Mesothelial cell of epicardium (in vitro differentiated cells): ENCODE data around the gene ZNF318. TPM values are rescaled to one million over a fixed set of nuclear protein-coding genes. Genes with fewer than 3 reads are reported as not detected.
A peak's percentile ranks its signal among the peaks of the same experiment; 100 is the strongest.
"Not testable (repeated sequence)": the region's sequence is repeated elsewhere in the genome, so short reads cannot be mapped to it uniquely, and the experiment has no call there.

Experiments
- DNase-seq, 2 experiments: peaks; one replicate each; pipeline ENCODE4 v3.0.0; 2021; ENCODE audit warnings: low spot score in 2 of 2; ENCODE audit not compliant: unreplicated experiment in 2 of 2
- H3K27ac Mint-ChIP-seq: 2 replicates; pipeline ENCODE4 v1.8.0; 2021; ENCODE audit warnings: mixed read lengths
- H3K27me3 Mint-ChIP-seq: 2 replicates; pipeline ENCODE4 v1.8.0; 2021; ENCODE audit warnings: low read depth, mixed read lengths
- H3K36me3 Mint-ChIP-seq: 2 replicates; pipeline ENCODE4 v1.8.0; 2021; ENCODE audit warnings: mixed read lengths
- H3K4me1 Mint-ChIP-seq: 2 replicates; pipeline ENCODE4 v1.8.0; 2021; ENCODE audit warnings: mixed read lengths
- H3K4me3 Mint-ChIP-seq: 2 replicates; pipeline ENCODE4 v1.8.0; 2021; ENCODE audit warnings: mild to moderate bottlenecking, moderate library complexity, mixed read lengths
- H3K9me3 Mint-ChIP-seq: 2 replicates; pipeline ENCODE4 v1.8.0; 2021; ENCODE audit warnings: mixed read lengths
- total RNA-seq: library from RNA; stranded (reverse); gene quantifications from 3 replicates; pipeline ENCODE4 v1.2.1, GENCODE V29; 2021
- TF ChIP-seq, protein P1 (sequence below): fragments of 200-600 bp; sonication (generic); IDR thresholded peaks from one replicate; pipeline ENCODE4 v1.5.0; 2021; ENCODE audit warnings: antibody characterized with exemption; ENCODE audit not compliant: unreplicated experiment

The ZNF318 gene
- total RNA-seq, 1 donor from 2014 or later, result 29.0 TPM

DNA sequence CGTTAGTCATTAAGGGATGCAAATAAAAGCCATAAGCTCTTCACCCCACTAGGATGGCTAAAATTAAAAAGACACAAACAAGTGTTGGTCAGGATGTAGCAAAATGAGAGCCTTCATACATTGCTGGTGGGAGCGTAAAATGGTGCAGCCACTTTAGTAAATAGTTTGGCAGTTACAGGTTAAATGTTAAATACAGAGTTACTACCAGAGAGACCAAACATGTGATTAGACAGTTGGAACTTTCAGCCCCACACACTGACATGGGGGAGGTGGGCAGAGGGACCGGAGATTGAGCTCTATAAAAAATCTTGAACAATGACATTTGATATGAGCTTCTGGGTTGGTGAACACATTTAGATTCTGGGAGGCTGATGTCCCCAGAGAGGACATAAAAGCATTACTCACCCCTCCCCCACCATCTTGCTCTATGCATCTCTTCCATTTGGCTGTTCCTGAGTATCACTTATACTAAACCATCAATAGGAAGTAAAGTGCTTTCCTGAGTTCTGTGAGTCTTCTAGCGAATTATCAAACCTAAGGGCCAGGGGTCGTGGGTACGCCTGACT is 20.4 kb upstream of the ZNF318 start:
- H3K27ac Mint-ChIP-seq, result peak overlapping the region; percentile 52
- H3K36me3 Mint-ChIP-seq, result no peaks in the 10 kb centered on the region
- DNase-seq, result no peak
- peaks cover 40% of the 10 kb centered on the region for H3K4me1 Mint-ChIP-seq
- no peaks in the 10 kb centered on the region for H3K9me3 Mint-ChIP-seq
- H3K4me3 Mint-ChIP-seq, result no peak overlapping the region
- no peaks in the 10 kb centered on the region for H3K27me3 Mint-ChIP-seq
- TF ChIP-seq, protein P1, sequence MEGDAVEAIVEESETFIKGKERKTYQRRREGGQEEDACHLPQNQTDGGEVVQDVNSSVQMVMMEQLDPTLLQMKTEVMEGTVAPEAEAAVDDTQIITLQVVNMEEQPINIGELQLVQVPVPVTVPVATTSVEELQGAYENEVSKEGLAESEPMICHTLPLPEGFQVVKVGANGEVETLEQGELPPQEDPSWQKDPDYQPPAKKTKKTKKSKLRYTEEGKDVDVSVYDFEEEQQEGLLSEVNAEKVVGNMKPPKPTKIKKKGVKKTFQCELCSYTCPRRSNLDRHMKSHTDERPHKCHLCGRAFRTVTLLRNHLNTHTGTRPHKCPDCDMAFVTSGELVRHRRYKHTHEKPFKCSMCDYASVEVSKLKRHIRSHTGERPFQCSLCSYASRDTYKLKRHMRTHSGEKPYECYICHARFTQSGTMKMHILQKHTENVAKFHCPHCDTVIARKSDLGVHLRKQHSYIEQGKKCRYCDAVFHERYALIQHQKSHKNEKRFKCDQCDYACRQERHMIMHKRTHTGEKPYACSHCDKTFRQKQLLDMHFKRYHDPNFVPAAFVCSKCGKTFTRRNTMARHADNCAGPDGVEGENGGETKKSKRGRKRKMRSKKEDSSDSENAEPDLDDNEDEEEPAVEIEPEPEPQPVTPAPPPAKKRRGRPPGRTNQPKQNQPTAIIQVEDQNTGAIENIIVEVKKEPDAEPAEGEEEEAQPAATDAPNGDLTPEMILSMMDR, result no peak

DNA sequence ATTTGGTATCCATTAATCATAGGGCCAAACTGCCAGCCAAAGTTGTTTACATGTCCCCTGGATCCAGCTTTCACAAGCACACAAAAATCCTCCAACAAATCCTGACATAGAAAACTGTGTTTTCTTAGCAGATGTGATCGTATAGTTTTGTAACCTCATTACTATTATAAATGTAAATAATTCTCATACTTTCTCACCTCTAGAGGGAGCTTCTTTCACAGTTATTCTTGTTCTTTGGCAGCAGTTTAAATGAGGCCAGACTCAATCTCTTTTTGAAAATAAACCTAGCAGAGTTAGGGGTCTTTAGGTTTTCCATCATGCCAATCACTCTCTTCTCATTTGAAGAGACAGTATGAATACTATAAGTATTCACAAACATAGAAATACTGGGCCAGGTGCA is 17.0 kb upstream of the ZNF318 start:
- TF ChIP-seq, protein P1, result peak; percentile 49
- peaks cover under 1% of the 10 kb centered on the region for H3K27me3 Mint-ChIP-seq
- peaks cover 13% of the 10 kb centered on the region for H3K4me1 Mint-ChIP-seq
- H3K36me3 Mint-ChIP-seq, result no peaks in the 10 kb centered on the region
- no peak overlapping the region for H3K4me3 Mint-ChIP-seq
- DNase-seq, result no peak
- no peak overlapping the region for H3K27ac Mint-ChIP-seq
- no peaks in the 10 kb centered on the region for H3K9me3 Mint-ChIP-seq

DNA sequence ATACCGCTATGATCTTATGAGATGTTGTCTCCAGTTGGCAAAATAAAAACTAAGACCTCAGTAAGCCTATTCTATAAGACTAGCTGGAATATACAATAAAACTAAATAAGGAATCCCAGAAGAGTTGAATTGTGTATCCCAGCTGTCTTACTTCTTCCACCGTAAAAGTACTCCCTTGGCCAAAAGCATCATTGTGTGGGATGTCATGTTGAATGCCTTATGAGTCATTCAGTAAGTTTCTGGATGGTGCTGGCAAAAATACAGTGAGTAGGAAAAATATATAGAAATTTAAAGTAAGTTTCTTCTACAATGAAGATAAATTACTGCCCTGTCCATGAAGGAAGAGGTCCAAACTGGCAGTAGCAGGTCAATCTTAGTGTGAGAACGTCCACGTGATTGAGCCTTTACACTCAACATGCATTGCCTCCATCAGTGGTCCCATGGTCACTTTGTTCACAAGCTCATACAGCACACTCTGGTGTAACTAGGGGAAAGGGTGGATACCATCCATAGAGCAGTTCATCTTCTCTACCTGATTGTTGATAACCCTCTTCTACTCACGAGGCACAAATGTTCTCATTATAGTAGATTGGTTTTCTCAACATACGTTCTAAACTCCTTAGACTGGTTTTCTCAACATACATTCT is 13.7 kb upstream of the ZNF318 start:
- TF ChIP-seq, protein P1, result no peak
- Mint-ChIP-seq H3K36me3 (no peaks in the 10 kb centered on the region), H3K4me1 (no peaks in the 10 kb centered on the region), H3K27me3 (peaks cover 7% of the 10 kb centered on the region), H3K9me3 (no peaks in the 10 kb centered on the region), H3K4me3 (no peak overlapping the region), H3K27ac (no peak overlapping the region)
- DNase-seq, result no peak

DNA sequence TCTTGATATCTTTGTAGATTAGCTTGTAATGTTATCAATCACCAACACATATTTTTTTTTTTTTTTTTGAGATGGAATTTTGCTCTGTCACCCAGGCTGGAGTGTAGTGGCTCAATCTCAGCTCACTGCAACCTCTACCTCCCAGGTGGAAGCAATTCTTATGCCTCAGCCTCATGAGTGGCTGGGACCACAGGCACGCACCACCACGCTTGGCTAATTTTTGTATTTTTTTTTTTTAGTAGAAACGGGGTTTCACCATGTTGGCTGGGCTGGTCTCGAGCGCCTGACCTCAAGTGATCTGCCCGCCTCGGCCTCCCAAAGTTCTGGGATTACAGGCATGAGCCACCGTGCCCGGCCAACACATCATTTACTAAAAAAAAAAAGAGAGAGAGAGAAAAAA is 11.4 kb upstream of the ZNF318 start:
- H3K36me3 Mint-ChIP-seq, H3K4me1 Mint-ChIP-seq, DNase-seq: not testable (repeated sequence)

DNA sequence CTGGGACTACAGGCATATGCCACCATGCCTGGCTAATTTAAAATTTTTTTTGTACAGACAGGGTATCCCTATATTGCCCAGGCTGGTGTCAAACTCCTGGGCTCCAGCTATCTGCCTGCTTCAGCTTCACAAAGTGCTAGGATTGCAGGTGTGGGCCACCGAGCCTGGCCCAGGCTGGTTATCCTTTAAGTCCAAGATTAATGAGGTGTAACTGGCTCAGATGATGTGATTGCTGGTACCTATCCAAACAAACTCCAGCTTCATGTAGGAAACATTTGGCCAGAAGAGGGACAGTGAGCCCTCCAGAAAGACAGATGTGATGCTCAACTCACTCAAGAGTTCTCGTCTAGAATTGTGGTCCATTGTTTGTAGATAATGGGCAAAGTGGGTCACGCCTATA is 9.2 kb upstream of the ZNF318 start:
- Mint-ChIP-seq H3K9me3 (no peaks in the 10 kb centered on the region), H3K4me3 (no peak overlapping the region), H3K27me3 (peaks cover 7% of the 10 kb centered on the region), H3K36me3 (no peaks in the 10 kb centered on the region), H3K27ac (no peak overlapping the region), H3K4me1 (no peaks in the 10 kb centered on the region)
- no peak for DNase-seq
- TF ChIP-seq, protein P1, result no peak

More for the DNA sequence above, 11.4 kb upstream of the ZNF318 start:
- not testable (repeated sequence) for H3K9me3 Mint-ChIP-seq, H3K4me3 Mint-ChIP-seq, H3K27me3 Mint-ChIP-seq, H3K27ac Mint-ChIP-seq

DNA sequence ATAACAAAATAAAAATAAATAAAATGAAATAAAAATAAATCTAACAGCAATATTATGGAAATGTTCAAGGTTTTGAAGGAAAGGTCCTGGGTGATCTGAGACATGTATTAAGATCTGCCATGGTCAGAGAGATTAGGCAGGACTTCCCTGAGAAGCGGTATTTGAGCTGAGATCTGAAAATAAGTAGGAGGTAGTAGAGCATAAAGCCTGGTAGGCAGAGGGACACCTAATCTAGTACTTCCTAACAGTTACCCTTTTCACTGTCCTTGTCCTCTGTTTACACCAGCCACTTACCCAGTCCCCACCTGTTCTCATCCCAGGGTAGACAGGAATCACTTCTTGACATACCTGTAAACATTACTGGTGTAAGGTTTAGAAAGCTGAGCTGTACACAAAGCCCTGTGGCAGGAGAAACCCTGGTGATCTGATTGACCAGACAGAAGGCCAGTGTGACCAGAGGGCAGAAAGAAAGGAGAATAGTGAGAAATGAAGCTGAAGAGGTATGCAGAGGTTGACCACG is 8.3 kb upstream of the ZNF318 start:
- Mint-ChIP-seq H3K9me3 (no peaks in the 10 kb centered on the region), H3K27ac (no peak overlapping the region), H3K4me1 (no peaks in the 10 kb centered on the region), H3K4me3 (no peak overlapping the region), H3K27me3 (peaks cover 7% of the 10 kb centered on the region), H3K36me3 (no peaks in the 10 kb centered on the region)
- no peak for DNase-seq
- TF ChIP-seq, protein P1, result no peak
